Head of caudate nucleus (tissue), 42 donors: ENCODE data around the gene SWAP70.
A peak's percentile ranks its signal among the peaks of the same experiment; 100 is the strongest.
"Not testable (repeated sequence)": the region's sequence is repeated elsewhere in the genome, so short reads cannot be mapped to it uniquely, and the experiment has no call there.

Experiments
- DNase-seq, 42 donors: peaks; one replicate each; pipeline versions ENCODE4 v3.0.0 to v3.0.0-alpha.2; 2020 to 2021; ENCODE audit warnings: mixed read lengths in 7 of 42
- intact Hi-C: fragments of 100-400 bp; cut with DNase I; formaldehyde crosslinking; loops from one replicate; pipeline ENCODE4 v1.15.0; 2022

The SWAP70 gene

GRCh38 chr11:9687711-9688477 lies 24.0 kb downstream of the SWAP70 start:
- DNase-seq = peak in 9 of 42 donors; percentile 12 to 69 (median 37)
- intact Hi-C loops = loop anchor here (10.0 kb wide), 1 partner anchor 57 kb away; no protein-coding TSS in a partner anchor

- peak in 35 of 42 donors; percentile 8 to 81 (median 53) for DNase-seq
- intact Hi-C loops = loop anchor here (10.0 kb wide), 1 partner anchor 56 kb away; no protein-coding TSS in a partner anchor
Observed at GRCh38 chr11:9688716-9689511, 25.0 kb downstream of the SWAP70 start.

GRCh38 chr11:9689721-9690120 lies 25.8 kb downstream of the SWAP70 start:
- DNase-seq = peak in 15 of 42 donors; percentile 8 to 53 (median 22)
- intact Hi-C loops = loop anchor here (10.0 kb wide), 1 partner anchor 55 kb away; no protein-coding TSS in a partner anchor

GRCh38 chr11:9691865-9692264 lies 28.0 kb downstream of the SWAP70 start:
- no peak for DNase-seq
- intact Hi-C loops = no loop called here

GRCh38 chr11:9692691-9693090 lies 28.8 kb downstream of the SWAP70 start:
- intact Hi-C loops = no loop called here
- DNase-seq = no peak

- no peak for DNase-seq
- intact Hi-C loops = no loop called here
Observed at GRCh38 chr11:9693801-9694553, 30.1 kb downstream of the SWAP70 start.

- intact Hi-C loops, DNase-seq: not testable (repeated sequence)
Observed at GRCh38 chr11:9695228-9695627, 31.4 kb downstream of the SWAP70 start.

GRCh38 chr11:9697766-9698165 lies 33.9 kb downstream of the SWAP70 start:
- intact Hi-C loops = no loop called here

GRCh38 chr11:9700105-9700801 lies 36.4 kb downstream of the SWAP70 start:
- intact Hi-C loops = no loop called here
- DNase-seq = no peak

More at GRCh38 chr11:9697766-9698165, 33.9 kb downstream of the SWAP70 start:
- no peak for DNase-seq

- no peak for DNase-seq
- intact Hi-C loops = no loop called here
Observed at GRCh38 chr11:9701799-9702198, 37.9 kb downstream of the SWAP70 start.

GRCh38 chr11:9703280-9703679 lies 39.4 kb downstream of the SWAP70 start:
- peak in 1 of 42 donors; percentile 13 for DNase-seq
- intact Hi-C loops = no loop called here

- no peak for DNase-seq
- intact Hi-C loops = no loop called here
Observed at GRCh38 chr11:9704037-9704436, 40.2 kb downstream of the SWAP70 start.

GRCh38 chr11:9704620-9705019 lies 40.7 kb downstream of the SWAP70 start:
- no peak for DNase-seq
- intact Hi-C loops = no loop called here

GRCh38 chr11:9705361-9705760 lies 41.5 kb downstream of the SWAP70 start:
- intact Hi-C loops, DNase-seq: not testable (repeated sequence)

GRCh38 chr11:9708544-9708943 lies 44.7 kb downstream of the SWAP70 start:
- DNase-seq = no peak
- intact Hi-C loops = no loop called here

- no peak for DNase-seq
- intact Hi-C loops = no loop called here
Observed at GRCh38 chr11:9710223-9710622, 46.3 kb downstream of the SWAP70 start.

- intact Hi-C loops = no loop called here
- DNase-seq = no peak
Observed at GRCh38 chr11:9710852-9711251, 47.0 kb downstream of the SWAP70 start.

- intact Hi-C loops = no loop called here
- DNase-seq = no peak
Observed at GRCh38 chr11:9711454-9712307, 47.8 kb downstream of the SWAP70 start.
